C4-2B (cell line): ENCODE data around the gene CPS1.

ENCODE experiments used
- H3K27ac ChIP-seq: fragments of 450-650 bp; 2 replicates; pipeline ENCODE4 v1.5.1; 2017
- ZFX ChIP-seq: fragments of 450-650 bp; IDR thresholded peaks from 2 replicates; pipeline ENCODE4 v1.6.1; 2017
- TF ChIP-seq, protein P1 (sequence below): fragments of 450-650 bp; conservative IDR thresholded peaks from 2 replicates; pipeline ENCODE4 v1.5.1; 2017; ENCODE audit warnings: mild to moderate bottlenecking

CPS1 gene

DNA sequence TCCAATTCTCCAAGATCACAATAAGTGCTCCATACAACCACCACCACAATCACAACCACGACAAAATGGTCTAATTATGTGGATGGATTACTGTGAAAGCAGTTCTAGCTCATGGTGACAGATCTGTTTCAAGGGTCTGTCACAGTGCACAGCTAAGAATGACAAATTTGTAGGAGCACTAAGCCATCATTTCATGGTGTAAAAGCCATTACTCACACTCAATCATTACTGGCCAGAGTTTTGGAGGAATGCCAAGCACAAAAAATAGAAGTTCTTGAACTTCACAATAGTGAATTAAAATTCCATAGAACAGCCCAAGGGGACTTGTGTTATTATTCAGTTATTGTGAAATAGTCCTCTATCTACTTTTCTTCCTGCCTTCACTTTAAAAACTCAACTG, 2.3 kb downstream of the CPS1 start:
- TF ChIP-seq, protein P1, sequence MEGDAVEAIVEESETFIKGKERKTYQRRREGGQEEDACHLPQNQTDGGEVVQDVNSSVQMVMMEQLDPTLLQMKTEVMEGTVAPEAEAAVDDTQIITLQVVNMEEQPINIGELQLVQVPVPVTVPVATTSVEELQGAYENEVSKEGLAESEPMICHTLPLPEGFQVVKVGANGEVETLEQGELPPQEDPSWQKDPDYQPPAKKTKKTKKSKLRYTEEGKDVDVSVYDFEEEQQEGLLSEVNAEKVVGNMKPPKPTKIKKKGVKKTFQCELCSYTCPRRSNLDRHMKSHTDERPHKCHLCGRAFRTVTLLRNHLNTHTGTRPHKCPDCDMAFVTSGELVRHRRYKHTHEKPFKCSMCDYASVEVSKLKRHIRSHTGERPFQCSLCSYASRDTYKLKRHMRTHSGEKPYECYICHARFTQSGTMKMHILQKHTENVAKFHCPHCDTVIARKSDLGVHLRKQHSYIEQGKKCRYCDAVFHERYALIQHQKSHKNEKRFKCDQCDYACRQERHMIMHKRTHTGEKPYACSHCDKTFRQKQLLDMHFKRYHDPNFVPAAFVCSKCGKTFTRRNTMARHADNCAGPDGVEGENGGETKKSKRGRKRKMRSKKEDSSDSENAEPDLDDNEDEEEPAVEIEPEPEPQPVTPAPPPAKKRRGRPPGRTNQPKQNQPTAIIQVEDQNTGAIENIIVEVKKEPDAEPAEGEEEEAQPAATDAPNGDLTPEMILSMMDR = no peak
- no peak overlapping the region for H3K27ac ChIP-seq

DNA sequence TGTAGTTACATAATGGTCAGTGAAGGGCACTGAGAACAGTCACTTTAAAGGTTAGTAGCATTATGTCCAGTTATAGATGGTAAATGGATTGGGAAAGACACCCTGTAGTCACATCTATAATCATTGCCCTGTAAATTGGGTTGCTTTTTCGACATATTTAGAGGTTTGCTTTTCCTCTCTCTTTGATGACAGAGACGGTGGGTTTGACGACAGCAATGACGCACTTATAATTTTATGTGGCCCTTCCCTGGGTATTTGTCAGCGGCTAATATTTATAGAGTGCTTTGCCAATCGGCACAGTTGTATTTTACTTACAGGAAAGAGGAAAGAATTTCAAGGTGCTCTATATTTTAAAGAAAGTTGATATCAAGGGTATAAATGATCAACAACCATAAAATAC, 2.8 kb downstream of the CPS1 start:
- H3K27ac ChIP-seq = no peak overlapping the region
- no peak for TF ChIP-seq ZFX
- TF ChIP-seq, protein P1 = no peak

DNA sequence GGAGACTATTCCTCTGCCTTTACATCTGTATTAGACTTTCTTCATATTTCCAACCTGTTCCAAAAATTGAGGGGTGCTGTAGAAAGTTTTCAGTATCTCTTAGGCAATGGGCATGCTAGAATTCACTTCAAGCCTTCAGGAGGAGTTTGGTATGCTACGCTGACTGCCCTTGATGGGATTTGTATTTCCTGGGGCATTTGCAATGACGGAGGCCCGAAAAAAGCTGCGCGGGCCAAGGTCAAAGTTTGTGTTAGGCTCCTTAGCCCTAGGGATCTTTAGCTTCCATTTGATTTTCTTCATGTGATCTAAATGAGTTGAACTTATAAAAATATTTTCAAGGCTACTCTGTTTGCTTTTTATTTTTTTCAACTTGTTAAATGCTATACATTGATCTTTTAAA, 5.1 kb downstream of the CPS1 start:
- no peak for TF ChIP-seq ZFX
- H3K27ac ChIP-seq = no peak overlapping the region

DNA sequence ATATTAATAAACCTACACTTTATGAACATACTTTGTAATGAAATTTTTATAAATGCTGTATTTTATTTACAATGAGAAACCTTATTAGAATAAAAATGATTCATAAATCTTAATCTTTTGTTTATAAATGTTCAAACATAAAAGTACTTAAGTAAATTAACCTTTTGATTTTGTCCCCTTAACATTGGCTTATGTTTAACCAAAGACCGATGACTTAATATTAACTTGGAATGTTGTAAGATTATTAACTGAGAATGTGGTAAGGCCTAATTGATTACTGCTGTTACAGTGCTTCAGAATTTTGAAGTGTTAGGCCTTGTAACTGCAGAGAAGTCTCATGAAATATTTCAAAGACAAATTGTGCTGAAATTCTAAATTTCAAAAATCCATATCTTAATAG, 5.7 kb downstream of the CPS1 start:
- TF ChIP-seq, protein P1 = no peak
- no peak for TF ChIP-seq ZFX
- no peak overlapping the region for H3K27ac ChIP-seq

DNA sequence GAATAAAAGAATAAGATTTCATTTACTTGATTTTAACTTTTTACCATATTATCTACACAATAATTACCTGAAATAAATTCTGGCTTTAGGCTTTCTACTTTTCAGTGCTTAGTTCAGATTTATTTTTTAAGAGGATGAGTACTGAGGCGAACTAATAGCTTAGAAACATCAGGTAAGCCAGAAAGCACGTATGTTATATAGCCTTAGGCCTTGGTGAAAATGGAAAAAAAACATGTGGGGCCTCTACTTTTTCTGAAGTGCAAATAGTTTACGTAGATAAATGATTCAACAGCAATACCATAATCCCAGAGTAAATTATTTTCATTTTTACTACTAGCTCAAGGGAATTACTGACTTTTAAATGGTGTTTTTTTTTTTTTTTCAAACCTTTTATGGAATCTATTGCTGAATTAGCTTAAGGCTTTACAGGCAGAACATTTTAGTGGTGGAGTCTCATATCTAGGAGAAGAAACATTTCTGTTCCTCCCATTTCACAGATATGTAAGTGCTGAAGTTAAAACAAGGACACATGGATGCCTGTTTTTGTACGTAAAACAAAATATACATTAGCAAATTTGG, 6.2 kb downstream of the CPS1 start:
- H3K27ac ChIP-seq = no peak overlapping the region
- TF ChIP-seq ZFX = no peak
- TF ChIP-seq, protein P1 = no peak

DNA sequence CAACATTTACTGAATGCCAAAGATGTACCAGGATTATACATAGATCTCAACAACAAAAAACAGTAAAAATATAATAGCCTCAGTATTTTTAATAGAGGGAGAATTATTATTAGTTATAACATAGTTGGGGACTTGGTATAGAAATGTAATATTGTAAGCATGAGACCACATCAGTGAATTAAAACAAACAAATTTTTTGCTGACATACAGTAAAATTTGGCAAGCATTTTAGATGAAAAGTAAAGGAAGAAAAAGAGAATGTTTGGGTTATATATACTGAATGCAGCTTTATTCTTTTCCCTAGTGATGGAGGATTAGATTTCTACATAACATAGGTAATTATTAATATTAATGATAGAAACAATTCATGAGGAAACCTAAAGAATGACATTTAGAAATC, 10.9 kb downstream of the CPS1 start:
- H3K27ac ChIP-seq = no peak overlapping the region
- no peak for TF ChIP-seq ZFX
- TF ChIP-seq, protein P1 = no peak

DNA sequence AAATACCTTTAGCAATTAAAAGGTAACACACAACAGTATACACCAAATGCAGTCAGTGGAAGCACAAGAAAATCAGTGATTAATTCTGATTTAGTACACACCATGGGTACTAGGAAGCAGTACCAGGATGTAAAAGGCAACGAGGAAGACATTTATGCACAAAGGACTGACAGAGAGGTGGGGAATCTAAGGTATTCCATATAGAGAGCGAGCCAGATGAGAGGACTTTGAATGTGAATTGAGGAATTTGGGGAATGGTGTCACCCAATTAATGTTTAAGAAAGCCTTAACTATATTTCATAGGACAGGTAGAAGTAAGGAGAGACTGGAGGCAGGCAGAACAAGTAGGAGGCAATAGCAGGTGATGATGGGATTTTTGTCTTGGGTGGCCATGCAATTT, 11.7 kb downstream of the CPS1 start:
- no peak overlapping the region for H3K27ac ChIP-seq
- TF ChIP-seq, protein P1 = no peak
- no peak for TF ChIP-seq ZFX

DNA sequence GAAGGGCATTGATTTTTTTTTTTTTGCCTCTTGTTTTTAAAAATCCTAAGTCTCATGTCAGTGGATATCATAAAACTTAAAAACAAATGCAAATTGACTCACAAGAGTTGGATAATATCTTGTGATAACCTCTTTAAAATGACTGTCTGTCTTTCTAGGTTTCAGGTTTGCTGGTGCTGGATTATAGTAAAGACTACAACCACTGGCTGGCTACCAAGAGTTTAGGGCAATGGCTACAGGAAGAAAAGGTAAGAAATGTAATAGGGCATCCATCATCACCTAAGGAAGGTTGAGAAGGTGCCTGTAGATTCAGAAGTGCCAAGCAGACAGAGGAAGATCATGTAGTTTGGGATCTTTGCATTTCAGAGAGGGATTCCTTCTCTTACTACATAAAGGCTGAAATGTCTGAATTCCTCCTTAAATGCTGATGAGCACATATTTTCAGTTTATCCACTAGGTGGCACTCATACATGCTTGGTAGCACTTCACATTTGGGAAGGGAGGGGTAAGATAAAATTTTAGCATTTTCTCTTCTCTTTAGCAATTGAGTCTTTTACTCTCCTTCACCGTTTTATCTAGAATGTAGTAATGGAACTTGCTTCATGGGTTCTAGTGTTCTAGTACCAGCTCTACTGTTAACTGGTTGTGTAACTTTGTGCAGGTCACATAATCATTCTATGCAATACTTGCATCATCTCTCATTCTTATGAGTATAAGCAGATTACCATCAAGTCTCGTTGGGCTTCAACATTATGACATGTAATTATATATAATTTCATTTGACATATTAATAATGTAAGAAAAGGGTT, 21.1 kb downstream of the CPS1 start:
- H3K27ac ChIP-seq = no peak overlapping the region
- no peak for TF ChIP-seq ZFX
- TF ChIP-seq, protein P1 = peak; percentile 84
